KMS-11 (cell line): ENCODE results near the gene UBE2D3.

Experiments
- H2AFZ ChIP-seq: fragments of 200-600 bp; sonication (generic); 2 replicates; pipeline ENCODE4 v1.6.1; 2016; ENCODE audit warnings: antibody characterized with exemption, mixed run types, low read depth
- H3K27ac ChIP-seq: fragments of 200-600 bp; sonication (generic); 2 replicates; pipeline ENCODE4 v1.6.1; 2016; ENCODE audit warnings: mild to moderate bottlenecking, mixed run types
- H3K27me3 ChIP-seq: fragments of 200-600 bp; sonication (generic); 2 replicates; pipeline ENCODE4 v1.6.1; 2017; ENCODE audit warnings: mild to moderate bottlenecking, low read depth, mixed run types, moderate library complexity; ENCODE audit not compliant: insufficient read depth
- H3K36me3 ChIP-seq: fragments of 200-600 bp; sonication (generic); 2 replicates; pipeline ENCODE4 v1.6.1; 2017; ENCODE audit warnings: mild to moderate bottlenecking, mixed run types; ENCODE audit not compliant: insufficient read depth
- H3K4me1 ChIP-seq: fragments of 200-600 bp; sonication (generic); 2 replicates; pipeline ENCODE4 v1.6.1; 2016; ENCODE audit warnings: mild to moderate bottlenecking, low read depth, mixed run types; ENCODE audit not compliant: poor library complexity, severe bottlenecking
- H3K4me2 ChIP-seq: fragments of 200-600 bp; sonication (generic); 2 replicates; pipeline ENCODE4 v1.7.0; 2016; ENCODE audit warnings: mild to moderate bottlenecking, mixed run types
- H3K4me3 ChIP-seq: fragments of 200-600 bp; sonication (generic); IDR thresholded peaks from 2 replicates; pipeline ENCODE4 v1.6.1; 2017; ENCODE audit warnings: low read depth, low read length, mixed read lengths; ENCODE audit not compliant: insufficient read depth
- H3K79me2 ChIP-seq: fragments of 200-600 bp; sonication (generic); 2 replicates; pipeline ENCODE4 v1.6.1; 2016; ENCODE audit warnings: low read depth, mixed run types; ENCODE audit not compliant: insufficient read depth
- H3K9ac ChIP-seq: fragments of 200-600 bp; sonication (generic); 2 replicates; pipeline ENCODE4 v1.6.1; 2016; ENCODE audit warnings: mild to moderate bottlenecking, mixed run types
- H4K20me1 ChIP-seq: fragments of 200-600 bp; sonication (generic); 2 replicates; pipeline ENCODE4 v1.6.1; 2016; ENCODE audit warnings: mild to moderate bottlenecking, mixed run types; ENCODE audit not compliant: insufficient read depth
- TF ChIP-seq, protein P1 (sequence below): fragments of 200-600 bp; sonication (generic); conservative IDR thresholded peaks from 2 replicates; pipeline ENCODE4 v1.6.1; 2017; ENCODE audit warnings: low read depth, mild to moderate bottlenecking, antibody characterized with exemption, low read length, moderate library complexity, mixed read lengths

The UBE2D3 gene

GRCh38 chr4:102760645-102761295, 66.6 kb downstream of the UBE2D3 start, which contains the start of gene MANBA:
Gene MANBA (minus strand): TSS chr4:102760968. CDS start chr4:102760894, 74 bp downstream.
- peak within 1 kb of the TSS; percentile 90 for H2AFZ ChIP-seq
- H3K27ac ChIP-seq = peak within 1 kb of the TSS; percentile 40
- no peaks in the 10 kb centered on the region for H3K27me3 ChIP-seq
- H4K20me1 ChIP-seq = no peaks in the 10 kb centered on the region
- peak within 1 kb of the TSS; percentile 52 for H3K9ac ChIP-seq
- H3K36me3 ChIP-seq = no peaks in the 10 kb centered on the region
- peaks cover 41% of the 10 kb centered on the region for H3K4me1 ChIP-seq
- peaks cover 33% of the 10 kb centered on the region; the same call in 1 of the 2 replicates for H3K79me2 ChIP-seq
- H3K4me2 ChIP-seq = peak within 1 kb of the TSS; percentile 98
- H3K4me3 ChIP-seq = no peak within 1 kb of the TSS
- TF ChIP-seq, protein P1, sequence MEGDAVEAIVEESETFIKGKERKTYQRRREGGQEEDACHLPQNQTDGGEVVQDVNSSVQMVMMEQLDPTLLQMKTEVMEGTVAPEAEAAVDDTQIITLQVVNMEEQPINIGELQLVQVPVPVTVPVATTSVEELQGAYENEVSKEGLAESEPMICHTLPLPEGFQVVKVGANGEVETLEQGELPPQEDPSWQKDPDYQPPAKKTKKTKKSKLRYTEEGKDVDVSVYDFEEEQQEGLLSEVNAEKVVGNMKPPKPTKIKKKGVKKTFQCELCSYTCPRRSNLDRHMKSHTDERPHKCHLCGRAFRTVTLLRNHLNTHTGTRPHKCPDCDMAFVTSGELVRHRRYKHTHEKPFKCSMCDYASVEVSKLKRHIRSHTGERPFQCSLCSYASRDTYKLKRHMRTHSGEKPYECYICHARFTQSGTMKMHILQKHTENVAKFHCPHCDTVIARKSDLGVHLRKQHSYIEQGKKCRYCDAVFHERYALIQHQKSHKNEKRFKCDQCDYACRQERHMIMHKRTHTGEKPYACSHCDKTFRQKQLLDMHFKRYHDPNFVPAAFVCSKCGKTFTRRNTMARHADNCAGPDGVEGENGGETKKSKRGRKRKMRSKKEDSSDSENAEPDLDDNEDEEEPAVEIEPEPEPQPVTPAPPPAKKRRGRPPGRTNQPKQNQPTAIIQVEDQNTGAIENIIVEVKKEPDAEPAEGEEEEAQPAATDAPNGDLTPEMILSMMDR = no peak

DNA sequence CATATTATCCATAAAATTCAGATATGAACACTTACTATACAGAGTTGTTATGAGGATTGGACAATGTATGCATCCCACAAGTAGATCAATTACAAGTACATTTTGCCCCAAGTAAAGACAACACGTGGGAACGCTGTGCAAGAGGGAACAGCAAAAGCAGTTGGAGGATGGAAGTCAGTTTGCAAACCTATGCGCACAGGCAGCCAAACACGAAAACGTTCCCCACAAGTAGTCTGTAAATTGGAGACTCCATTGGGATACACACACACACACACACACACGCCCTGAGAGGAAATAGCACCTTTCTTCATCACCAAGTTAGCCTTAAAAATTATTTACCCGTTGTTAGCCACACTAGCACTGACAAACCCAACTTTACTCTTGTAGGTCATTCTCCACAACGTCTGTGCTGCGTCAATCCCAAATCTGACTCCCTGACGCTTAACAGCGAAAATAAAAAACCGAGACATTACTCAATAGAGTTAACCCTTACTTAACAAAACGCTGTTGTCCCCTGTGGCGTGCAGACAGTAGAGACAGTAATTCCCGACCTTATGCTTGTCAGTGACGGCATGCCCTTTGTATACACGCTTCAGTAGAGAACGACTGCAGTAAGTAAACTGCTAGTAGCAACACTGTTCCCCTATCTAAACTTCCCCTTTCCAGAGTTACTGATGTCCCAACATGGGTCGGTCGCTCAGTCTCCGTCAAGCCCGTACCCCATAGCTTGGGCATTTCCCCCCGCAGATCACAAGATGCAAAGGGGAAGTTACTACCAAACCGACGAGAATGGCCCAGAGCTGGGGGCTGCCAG, 67.3 kb downstream of the UBE2D3 start:
- Histone ChIP-seq H3K79me2 (peaks cover 33% of the 10 kb centered on the region; the same call in 1 of the 2 replicates), H2AFZ (peak overlapping the region; percentile 90), H3K4me3 (no peak overlapping the region), H3K9ac (peak overlapping the region; percentile 52), H4K20me1 (no peaks in the 10 kb centered on the region), H3K27me3 (no peaks in the 10 kb centered on the region), H3K4me1 (peaks cover 44% of the 10 kb centered on the region), H3K27ac (peak overlapping the region; percentile 40), H3K36me3 (no peaks in the 10 kb centered on the region), H3K4me2 (peak overlapping the region; percentile 98)
- TF ChIP-seq, protein P1 = no peak

- no peak overlapping the region; the same call in 1 of the 2 replicates for H3K4me2 ChIP-seq
- no peak overlapping the region for H3K4me3 ChIP-seq
- peaks cover 37% of the 10 kb centered on the region; the same call in 1 of the 2 replicates for H3K79me2 ChIP-seq
- H3K27me3 ChIP-seq = no peaks in the 10 kb centered on the region
- H3K4me1 ChIP-seq = peaks cover 44% of the 10 kb centered on the region
- TF ChIP-seq, protein P1 = no peak
- H3K27ac ChIP-seq = no peak overlapping the region
- H4K20me1 ChIP-seq = no peaks in the 10 kb centered on the region
- H2AFZ ChIP-seq = no peak overlapping the region
- no peak overlapping the region for H3K9ac ChIP-seq
- no peaks in the 10 kb centered on the region for H3K36me3 ChIP-seq
Measured at GRCh38 chr4:102758241-102759160, 68.8 kb downstream of the UBE2D3 start.

DNA sequence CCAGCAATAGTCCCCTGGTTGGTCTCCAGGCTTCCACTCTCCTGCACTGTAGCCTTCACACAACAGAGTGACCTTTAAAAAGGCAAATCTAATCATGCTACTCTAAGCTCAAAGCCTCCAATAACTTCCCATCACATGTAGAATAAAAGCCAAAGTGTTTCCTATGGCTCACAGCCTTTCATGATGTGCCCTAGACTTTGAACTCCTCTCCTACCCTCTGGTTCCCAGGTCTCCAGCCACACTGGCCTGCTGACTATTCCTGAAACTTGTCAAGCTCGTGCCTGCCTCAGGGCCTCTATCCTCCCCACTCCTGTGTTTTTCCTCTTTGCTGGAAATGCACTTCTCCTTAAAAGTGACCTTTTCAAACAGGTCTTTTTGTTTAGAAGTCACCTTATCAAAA, 69.7 kb downstream of the UBE2D3 start:
- no peak overlapping the region for H3K27ac ChIP-seq
- H3K79me2 ChIP-seq = peaks cover 40% of the 10 kb centered on the region; the same call in 1 of the 2 replicates
- no peak overlapping the region for H3K4me3 ChIP-seq

More for the DNA sequence above, 69.7 kb downstream of the UBE2D3 start:
- no peak overlapping the region for H3K9ac ChIP-seq
- H4K20me1 ChIP-seq = no peaks in the 10 kb centered on the region
- no peaks in the 10 kb centered on the region for H3K27me3 ChIP-seq
- TF ChIP-seq, protein P1 = no peak
- no peaks in the 10 kb centered on the region for H3K36me3 ChIP-seq
- H2AFZ ChIP-seq = no peak overlapping the region
- H3K4me1 ChIP-seq = peaks cover 44% of the 10 kb centered on the region
- H3K4me2 ChIP-seq = no peak overlapping the region
